HL-60 (cell line): Measurements from ENCODE around the gene RAD9A.

Source experiments
- GABPA ChIP-seq: IDR thresholded peaks from 2 replicates; pipeline ENCODE4 v1.6.1; 2012; ENCODE audit warnings: low read depth
- POLR2AphosphoS5 ChIP-seq: IDR thresholded peaks from 2 replicates; pipeline ENCODE4 v1.6.1; 2012; ENCODE audit warnings: low read depth
- TF ChIP-seq, protein P1 (sequence below): IDR thresholded peaks from one replicate; pipeline ENCODE4 v1.5.1; 2011; ENCODE audit warnings: low read length, control low read depth, inconsistent platforms; ENCODE audit not compliant: insufficient read depth
- TF ChIP-seq, protein P2 (sequence below): IDR thresholded peaks from 2 replicates; pipeline ENCODE4 v1.6.1; 2012; ENCODE audit warnings: low read depth; ENCODE audit not compliant: insufficient replicate concordance

DNA sequence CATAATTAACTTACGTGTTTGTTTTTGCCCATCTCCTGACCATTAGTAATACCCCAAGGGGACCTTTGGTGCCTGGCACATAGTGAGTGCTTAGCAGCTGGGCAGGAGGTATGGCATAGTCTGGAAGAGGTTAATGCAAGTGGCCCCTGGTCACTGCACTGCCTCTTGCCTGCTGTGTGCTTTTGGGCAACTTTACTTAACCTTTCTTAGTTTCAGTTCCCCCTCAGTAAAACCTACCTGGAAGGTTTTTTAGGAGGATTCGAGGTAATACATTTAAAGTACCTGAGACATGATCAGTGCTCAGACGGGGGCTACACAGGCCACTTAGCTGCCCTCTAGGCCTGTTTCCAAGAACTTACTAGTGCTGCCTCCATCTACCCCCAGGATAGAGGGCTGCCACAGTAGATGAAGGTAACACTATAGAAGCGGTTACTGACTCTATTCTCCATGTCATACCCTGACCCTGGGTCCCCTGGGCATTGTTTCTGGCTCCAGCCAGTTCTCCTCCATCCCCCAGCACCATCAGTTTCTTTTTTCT lies 41.8 kb upstream of the RAD9A start:
- TF ChIP-seq, protein P1, sequence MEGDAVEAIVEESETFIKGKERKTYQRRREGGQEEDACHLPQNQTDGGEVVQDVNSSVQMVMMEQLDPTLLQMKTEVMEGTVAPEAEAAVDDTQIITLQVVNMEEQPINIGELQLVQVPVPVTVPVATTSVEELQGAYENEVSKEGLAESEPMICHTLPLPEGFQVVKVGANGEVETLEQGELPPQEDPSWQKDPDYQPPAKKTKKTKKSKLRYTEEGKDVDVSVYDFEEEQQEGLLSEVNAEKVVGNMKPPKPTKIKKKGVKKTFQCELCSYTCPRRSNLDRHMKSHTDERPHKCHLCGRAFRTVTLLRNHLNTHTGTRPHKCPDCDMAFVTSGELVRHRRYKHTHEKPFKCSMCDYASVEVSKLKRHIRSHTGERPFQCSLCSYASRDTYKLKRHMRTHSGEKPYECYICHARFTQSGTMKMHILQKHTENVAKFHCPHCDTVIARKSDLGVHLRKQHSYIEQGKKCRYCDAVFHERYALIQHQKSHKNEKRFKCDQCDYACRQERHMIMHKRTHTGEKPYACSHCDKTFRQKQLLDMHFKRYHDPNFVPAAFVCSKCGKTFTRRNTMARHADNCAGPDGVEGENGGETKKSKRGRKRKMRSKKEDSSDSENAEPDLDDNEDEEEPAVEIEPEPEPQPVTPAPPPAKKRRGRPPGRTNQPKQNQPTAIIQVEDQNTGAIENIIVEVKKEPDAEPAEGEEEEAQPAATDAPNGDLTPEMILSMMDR, result no peak
- TF ChIP-seq, protein P2, sequence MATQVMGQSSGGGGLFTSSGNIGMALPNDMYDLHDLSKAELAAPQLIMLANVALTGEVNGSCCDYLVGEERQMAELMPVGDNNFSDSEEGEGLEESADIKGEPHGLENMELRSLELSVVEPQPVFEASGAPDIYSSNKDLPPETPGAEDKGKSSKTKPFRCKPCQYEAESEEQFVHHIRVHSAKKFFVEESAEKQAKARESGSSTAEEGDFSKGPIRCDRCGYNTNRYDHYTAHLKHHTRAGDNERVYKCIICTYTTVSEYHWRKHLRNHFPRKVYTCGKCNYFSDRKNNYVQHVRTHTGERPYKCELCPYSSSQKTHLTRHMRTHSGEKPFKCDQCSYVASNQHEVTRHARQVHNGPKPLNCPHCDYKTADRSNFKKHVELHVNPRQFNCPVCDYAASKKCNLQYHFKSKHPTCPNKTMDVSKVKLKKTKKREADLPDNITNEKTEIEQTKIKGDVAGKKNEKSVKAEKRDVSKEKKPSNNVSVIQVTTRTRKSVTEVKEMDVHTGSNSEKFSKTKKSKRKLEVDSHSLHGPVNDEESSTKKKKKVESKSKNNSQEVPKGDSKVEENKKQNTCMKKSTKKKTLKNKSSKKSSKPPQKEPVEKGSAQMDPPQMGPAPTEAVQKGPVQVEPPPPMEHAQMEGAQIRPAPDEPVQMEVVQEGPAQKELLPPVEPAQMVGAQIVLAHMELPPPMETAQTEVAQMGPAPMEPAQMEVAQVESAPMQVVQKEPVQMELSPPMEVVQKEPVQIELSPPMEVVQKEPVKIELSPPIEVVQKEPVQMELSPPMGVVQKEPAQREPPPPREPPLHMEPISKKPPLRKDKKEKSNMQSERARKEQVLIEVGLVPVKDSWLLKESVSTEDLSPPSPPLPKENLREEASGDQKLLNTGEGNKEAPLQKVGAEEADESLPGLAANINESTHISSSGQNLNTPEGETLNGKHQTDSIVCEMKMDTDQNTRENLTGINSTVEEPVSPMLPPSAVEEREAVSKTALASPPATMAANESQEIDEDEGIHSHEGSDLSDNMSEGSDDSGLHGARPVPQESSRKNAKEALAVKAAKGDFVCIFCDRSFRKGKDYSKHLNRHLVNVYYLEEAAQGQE, result no peak
- TF ChIP-seq POLR2AphosphoS5 (no peak), GABPA (no peak)
